Motor neuron (in vitro differentiated cells): ENCODE results near the gene CSKMT. TPM values are rescaled to one million over a fixed set of nuclear protein-coding genes. Genes with fewer than 3 reads are reported as not detected.

Experiments used
- ATAC-seq, 8 experiments: fragments of 200-7000 bp; cut with Tn5 transposase; replicated peaks in 6 of 8; 2 replicates each; pipeline ENCODE4 v1.8.0; 2021; ENCODE audit warnings: mild to moderate bottlenecking in 8 of 8, moderate library complexity in 8 of 8
- H3K27ac ChIP-seq, 2 donors: fragments of 250-450 bp; sonication (Bioruptor Pico); 2 replicates each; pipeline ENCODE4 v1.9.0; 2021; ENCODE audit warnings: antibody characterized with exemption in 2 of 2, mild to moderate bottlenecking in 2 of 2, moderate library complexity in 1 of 2
- H3K4me1 ChIP-seq, 2 donors: fragments of 250-450 bp; sonication (Bioruptor Pico); replicated peaks in 1 of 2; 2 replicates each; pipeline ENCODE4 v1.6.1; 2021; ENCODE audit warnings: antibody characterized with exemption in 2 of 2, mild to moderate bottlenecking in 2 of 2, moderate library complexity in 1 of 2
- H3K4me3 ChIP-seq, 5 donors: fragments of 250-450 bp; sonication (Bioruptor Pico); 2 replicates each; pipeline ENCODE4 v1.9.0; 2021; ENCODE audit warnings: antibody characterized with exemption in 5 of 5, mild to moderate bottlenecking in 5 of 5, moderate library complexity in 4 of 5
- WGBS, 10 experiments: fragments of 450-650 bp; shearing (Covaris generic); methylation state at CpG; one replicate each; pipeline ENCODE4 v1.0.0; 2022; 5-methylcytosine and 5-hydroxymethylcytosine counted together
- in situ Hi-C, 9 experiments: fragments of 400-800 bp; cut with MboI; loops; one replicate each; pipeline ENCODE4 v1.15.0; 2021; ENCODE audit warnings: low sequenced_read_pairs in 9 of 9, low pct_unique_long_range_greater_than_20kb in 2 of 9; ENCODE audit not compliant: unreplicated experiment in 9 of 9
- total RNA-seq, 8 experiments: library from RNA; unstranded; fragments of 300-600 nt; gene quantifications; 2 replicates each; pipeline versions ENCODE4 v1.2.3 to v1.2.4, GENCODE V29; 2022

CSKMT gene
- total RNA-seq, 8 experiments from 2014 or later: 25.7 to 90.2 (median 37.9) TPM

DNA sequence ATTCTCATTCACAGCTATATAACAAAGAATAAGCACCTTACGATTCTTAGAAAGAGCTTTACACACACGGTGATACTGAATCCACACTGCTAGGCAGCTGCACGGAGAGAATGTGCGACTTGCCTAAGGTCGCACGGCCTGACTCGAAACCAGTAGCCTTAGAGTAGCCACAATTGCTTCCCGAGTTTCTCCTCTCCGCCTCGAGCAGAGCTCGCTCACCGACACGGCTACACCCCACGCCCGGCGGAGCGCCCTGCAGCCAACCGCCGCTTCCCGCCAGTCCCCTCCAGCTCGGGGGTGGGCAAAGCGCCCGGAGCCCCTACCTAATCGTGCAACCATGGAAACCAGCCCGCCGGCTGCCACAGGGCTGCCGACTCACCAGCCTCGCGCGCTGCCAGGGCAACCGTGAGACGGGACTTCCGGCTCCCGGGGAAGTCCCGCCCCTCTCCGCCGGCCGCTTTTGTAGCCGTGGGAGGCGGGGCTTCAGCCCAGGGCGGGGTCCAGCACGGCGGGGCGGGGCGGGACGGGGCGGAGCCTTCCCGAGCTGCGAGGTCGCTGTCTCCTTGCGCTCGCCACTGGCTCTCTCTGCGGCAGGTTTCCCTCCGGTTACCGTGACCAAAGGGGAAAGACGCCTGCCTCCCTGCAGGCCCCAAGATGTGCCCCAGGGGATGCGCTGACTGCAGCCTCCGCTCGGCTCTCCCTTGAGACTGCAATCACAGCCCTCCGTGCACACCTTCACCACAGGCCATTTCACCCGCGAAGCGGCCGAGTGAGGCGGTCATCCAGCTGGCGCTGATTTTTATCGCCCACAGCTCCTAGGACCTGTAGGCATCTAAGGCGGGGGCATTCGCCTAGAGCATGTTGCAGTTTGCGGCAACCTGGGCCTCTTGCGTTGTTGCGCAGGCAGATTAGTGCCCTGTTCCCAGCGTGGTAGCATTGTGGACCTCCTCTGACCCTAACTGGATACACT lies 41.1 kb downstream of the CSKMT start:
- Histone ChIP-seq H3K4me3 (peak overlapping the region; percentile 52 to 80 (median 61)), H3K4me1 (peaks cover 19 to 28% of the 10 kb centered on the region in 2 donors), H3K27ac (peak overlapping the region; percentile 89 to 94)
- in situ Hi-C loops: no loop called here
- peak; percentile 62 to 82 (median 66) for ATAC-seq
- WGBS, 10 experiments: 0 to 33% (median 3%) methylated on average over 2 to 18 of the region's 73 CpGs; no CpG with 5 or more reads in 2 of the 10 experiments

- ATAC-seq: no peak
- peaks cover 19 to 28% of the 10 kb centered on the region in 2 donors for H3K4me1 ChIP-seq
- H3K4me3 ChIP-seq: peak overlapping the region; percentile 52 to 80 (median 61)
- in situ Hi-C loops: no loop called here
- WGBS, 10 experiments: 13 to 80% (median 30%) methylated on average over 1 to 4 of the region's 8 CpGs; no CpG with 5 or more reads in 6 of the 10 experiments
- peak overlapping the region; percentile 89 to 94 for H3K27ac ChIP-seq
These were observed 41.7 kb downstream of the CSKMT start for GRCh38 chr11:62706850-62707247.

- in situ Hi-C loops: no loop called here
- peak in 5 of 8 experiments; percentile 77 to 82 (median 80) for ATAC-seq
- 0 to 100% (median 37%) methylated on average over 1 to 6 of the region's 10 CpGs; no CpG with 5 or more reads in 4 of the 10 experiments for WGBS, 10 experiments
- Histone ChIP-seq H3K27ac (peak within 1 kb of the TSS; percentile 95 to 97), H3K4me1 (peaks cover 19 to 28% of the 10 kb centered on the region in 2 donors), H3K4me3 (peak within 1 kb of the TSS; percentile 52 to 80 (median 61))
These were observed 42.3 kb downstream of the CSKMT start, which contains the start of the genes BSCL2 and GNG3 for GRCh38 chr11:62707277-62707861. Gene BSCL2, minus strand, starts transcription at chr11:62707424. Its CDS starts 229 bp downstream, at chr11:62707195. Gene GNG3, plus strand, starts transcription at chr11:62707676. Its CDS starts 620 bp downstream, at chr11:62708296.

GRCh38 chr11:62708392-62708791 lies 43.3 kb downstream of the CSKMT start:
- Histone ChIP-seq H3K27ac (peak overlapping the region; percentile 95 to 97), H3K4me1 (peaks cover 19 to 28% of the 10 kb centered on the region in 2 donors), H3K4me3 (peak overlapping the region; percentile 52 to 80 (median 61))
- ATAC-seq: no peak
- WGBS, 10 experiments: 80 to 85% methylated on average over 1 to 3 of the region's 5 CpGs; no CpG with 5 or more reads in 8 of the 10 experiments
- in situ Hi-C loops: no loop called here

GRCh38 chr11:62708793-62709192 lies 43.7 kb downstream of the CSKMT start:
- 0 to 40% (median 36%) methylated on average over 1 to 4 of the region's 7 CpGs; no CpG with 5 or more reads in 7 of the 10 experiments for WGBS, 10 experiments
- Histone ChIP-seq H3K4me3 (peak overlapping the region; percentile 52 to 80 (median 61)), H3K27ac (peak overlapping the region; percentile 95 to 97), H3K4me1 (peaks cover 19 to 28% of the 10 kb centered on the region in 2 donors)
- peak in 1 of 8 experiments; percentile 1 for ATAC-seq
- in situ Hi-C loops: no loop called here

- ATAC-seq: peak; percentile 40 to 68 (median 48)
- Histone ChIP-seq H3K4me3 (peak overlapping the region; percentile 52 to 80 (median 61)), H3K4me1 (peaks cover 19 to 28% of the 10 kb centered on the region in 2 donors), H3K27ac (peak overlapping the region; percentile 95 to 97)
- in situ Hi-C loops: no loop called here
- 0 to 10% (median 2%) methylated on average over 3 to 27 of the region's 47 CpGs; no CpG with 5 or more reads in 3 of the 10 experiments for WGBS, 10 experiments
These were observed 44.3 kb downstream of the CSKMT start for GRCh38 chr11:62709247-62710000.

DNA sequence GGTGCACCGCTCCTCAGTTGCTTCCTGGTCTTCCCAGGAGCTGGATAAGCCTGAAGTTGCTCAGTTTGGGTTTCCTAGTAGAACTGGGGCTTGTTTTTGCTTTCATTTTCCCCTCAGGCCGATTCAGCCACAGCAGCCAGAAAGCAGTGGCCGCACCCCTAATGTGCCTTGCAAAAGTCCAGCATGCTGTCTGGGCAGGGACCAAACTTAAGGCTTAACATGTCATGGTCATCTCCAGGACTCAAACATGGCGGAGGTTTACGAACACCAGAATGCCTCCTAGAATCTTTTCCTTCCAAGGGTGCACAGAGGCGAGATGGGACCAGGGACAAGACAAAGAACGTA lies 44.9 kb downstream of the CSKMT start:
- in situ Hi-C loops: no loop called here
- Histone ChIP-seq H3K27ac (peak overlapping the region; percentile 95 to 97), H3K4me1 (peaks cover 19 to 27% of the 10 kb centered on the region in 2 donors), H3K4me3 (peak overlapping the region; percentile 52 to 80 (median 61))
- 60 to 100% (median 82%) methylated on average over 1 to 5 of the region's 7 CpGs; no CpG with 5 or more reads in 4 of the 10 experiments for WGBS, 10 experiments
- ATAC-seq: peak in 3 of 8 experiments; percentile 3 to 29 (median 28)

DNA sequence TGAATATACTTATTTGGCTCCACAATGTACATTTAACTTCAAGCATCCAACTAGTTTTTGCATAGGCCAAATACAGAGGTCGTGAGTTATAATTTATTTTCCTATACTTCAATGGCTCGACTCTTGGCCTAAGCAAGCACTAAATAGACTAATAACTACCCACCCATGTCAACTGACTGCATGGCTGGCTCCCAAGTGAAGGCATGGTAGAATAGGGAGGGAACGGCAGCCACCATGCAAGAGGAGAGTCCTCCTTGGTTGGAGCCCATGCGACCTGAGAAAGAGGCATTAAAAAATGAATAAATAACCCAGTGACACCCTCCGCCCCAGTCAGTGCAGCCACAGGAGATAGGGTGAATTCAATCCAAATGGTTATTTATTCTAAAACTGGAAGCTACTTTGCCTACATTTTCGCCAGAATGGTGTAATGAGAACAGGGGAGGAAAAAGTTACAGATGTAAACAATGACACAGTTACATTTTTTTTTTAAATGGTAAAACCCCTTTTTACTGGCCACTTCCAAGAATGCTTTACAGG lies 47.2 kb downstream of the CSKMT start:
- H3K4me1 ChIP-seq: peaks cover 14 to 22% of the 10 kb centered on the region in 2 donors
- H3K27ac ChIP-seq: no peak overlapping the region
- ATAC-seq: no peak
- 47 to 100% (median 90%) methylated on average over 1 to 6 of the region's 6 CpGs for WGBS, 10 experiments
- in situ Hi-C loops: no loop called here
- no peak overlapping the region for H3K4me3 ChIP-seq

GRCh38 chr11:62712861-62713260 lies 47.7 kb downstream of the CSKMT start:
- WGBS, 10 experiments: 43 to 100% (median 93%) methylated on average over 1 to 3 of the region's 3 CpGs; no CpG with 5 or more reads in 2 of the 10 experiments
- ATAC-seq: no peak
- H3K27ac ChIP-seq: no peak overlapping the region
- H3K4me3 ChIP-seq: no peak overlapping the region
- in situ Hi-C loops: no loop called here
- H3K4me1 ChIP-seq: peaks cover 14 to 19% of the 10 kb centered on the region in 2 donors

GRCh38 chr11:62713343-62713742 lies 48.2 kb downstream of the CSKMT start:
- Histone ChIP-seq H3K27ac (no peak overlapping the region), H3K4me1 (peaks cover 14% of the 10 kb centered on the region in 2 donors), H3K4me3 (no peak overlapping the region)
- no peak for ATAC-seq
- in situ Hi-C loops: no loop called here
- WGBS, 10 experiments: 63 to 100% (median 100%) methylated on average over 1 to 2 of the region's 2 CpGs; no CpG with 5 or more reads in 1 of the 10 experiments

DNA sequence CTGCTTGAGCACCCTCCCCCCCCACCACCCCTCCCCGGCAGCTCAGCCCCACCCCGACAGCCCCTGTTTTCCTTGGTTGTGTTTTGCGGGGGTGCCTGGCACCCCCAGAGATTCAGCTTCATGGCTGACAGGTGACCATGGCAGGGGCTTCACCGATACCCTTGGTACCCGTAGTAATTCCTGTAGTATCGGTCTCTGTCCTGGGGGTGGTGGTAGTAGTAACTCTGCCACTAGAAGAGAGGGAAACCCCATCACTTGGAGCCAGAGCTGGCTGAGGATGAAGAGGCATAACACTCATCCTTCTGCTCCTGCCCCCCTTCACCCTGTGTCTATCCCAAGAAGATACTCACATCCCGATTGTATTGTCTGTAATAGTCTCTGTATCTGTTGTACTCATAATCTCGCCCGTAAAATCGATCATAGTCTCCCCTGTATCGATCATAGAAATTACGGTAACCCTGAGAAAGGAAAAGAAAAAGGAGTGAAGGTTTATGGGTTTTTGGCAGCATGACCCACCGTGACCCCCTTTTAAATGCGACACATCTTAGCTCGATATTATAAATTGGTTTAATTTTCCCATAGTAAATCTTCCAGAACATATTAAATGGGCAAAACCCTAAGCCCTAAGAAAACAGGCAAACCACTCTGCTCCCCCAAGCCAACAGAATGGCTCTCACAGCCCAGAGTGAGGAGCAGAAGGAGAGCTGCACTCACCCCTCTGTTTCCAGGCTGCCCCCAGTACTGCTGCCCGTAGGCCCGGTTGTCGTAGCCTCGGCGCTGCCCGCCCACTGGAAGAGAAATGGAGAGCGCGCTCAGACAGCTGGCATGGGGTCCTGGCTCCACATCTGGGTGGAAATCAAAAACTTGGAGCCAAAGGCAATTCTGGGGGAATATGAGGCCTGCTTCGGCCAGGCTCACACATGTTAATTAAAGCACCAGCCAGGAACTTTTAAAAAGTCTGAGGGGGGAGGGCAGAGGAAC lies 50.3 kb downstream of the CSKMT start:
- 33 to 97% (median 90%) methylated on average over 1 to 16 of the region's 24 CpGs; no CpG with 5 or more reads in 3 of the 10 experiments for WGBS, 10 experiments
- Histone ChIP-seq H3K4me1 (no peaks in the 10 kb centered on the region), H3K27ac (no peak overlapping the region), H3K4me3 (no peak overlapping the region)
- in situ Hi-C loops: no loop called here
- ATAC-seq: no peak
